WTC11 (cell line): ENCODE results near the gene TAF4. TPM values are rescaled to one million over a fixed set of nuclear protein-coding genes. Genes with fewer than 3 reads are reported as not detected.

ENCODE experiments used
- ATAC-seq: fragments of 200-7000 bp; cut with Tn5 transposase; 2 replicates; pipeline ENCODE4 v1.10.0; 2021; ENCODE audit warnings: mild to moderate bottlenecking, moderate library complexity
- CTCF ChIA-PET: fragments of 300-600 bp; sonication (Branson Sonifier 250); formaldehyde crosslinking; loops from one replicate; lab custom pipeline; 2021; ENCODE audit warnings: antibody characterized with exemption; lab: Charles Lee
- POLR2A ChIA-PET: fragments of 350-600 bp; sonication (Branson Sonifier 250); formaldehyde crosslinking; loops from one replicate; lab custom pipeline; 2021; ENCODE audit warnings: antibody characterized with exemption; lab: Charles Lee
- DNase-seq: peaks from one replicate; pipeline ENCODE4 v3.0.0; 2021; ENCODE audit warnings: low spot score
- H3K27ac Mint-ChIP-seq: 2 replicates; pipeline ENCODE4 v1.8.0; 2021; ENCODE audit warnings: mixed read lengths
- H3K27me3 Mint-ChIP-seq: 2 replicates; pipeline ENCODE4 v1.8.0; 2021; ENCODE audit warnings: low read depth, mild to moderate bottlenecking, moderate library complexity, mixed read lengths
- H3K36me3 Mint-ChIP-seq: 2 replicates; pipeline ENCODE4 v1.8.0; 2021; ENCODE audit warnings: mixed read lengths
- H3K4me1 Mint-ChIP-seq: 2 replicates; pipeline ENCODE4 v1.8.0; 2022; ENCODE audit warnings: mixed read lengths
- H3K4me3 Mint-ChIP-seq: 2 replicates; pipeline ENCODE4 v1.8.0; 2021; ENCODE audit warnings: mild to moderate bottlenecking, moderate library complexity, mixed read lengths
- H3K9me3 Mint-ChIP-seq: 2 replicates; pipeline ENCODE4 v1.8.0; 2021; ENCODE audit warnings: mixed read lengths
- AR ChIP-seq: fragments of 250-450 bp; sonication (Bioruptor Pico); IDR thresholded peaks from 2 replicates; pipeline ENCODE4 v1.9.0; 2021; ENCODE audit warnings: mild to moderate bottlenecking
- CREM ChIP-seq: sonication (generic); formaldehyde crosslinking; IDR thresholded peaks from 2 replicates; pipeline ENCODE4 v1.8.1; 2022; ENCODE audit warnings: mild to moderate bottlenecking, missing genetic modification reagents, moderate library complexity
- EMX1 ChIP-seq: fragments of 250-450 bp; sonication (Bioruptor Pico); IDR thresholded peaks from 2 replicates; pipeline ENCODE4 v1.8.0; 2021; ENCODE audit warnings: mild to moderate bottlenecking
- FOXJ3 ChIP-seq: sonication (generic); formaldehyde crosslinking; IDR thresholded peaks from 2 replicates; pipeline ENCODE4 v1.9.0; 2021; ENCODE audit warnings: missing genetic modification reagents, mild to moderate bottlenecking, borderline replicate concordance
- FOXK1 ChIP-seq: sonication (generic); formaldehyde crosslinking; IDR thresholded peaks from 2 replicates; pipeline ENCODE4 v1.8.0; 2022; ENCODE audit warnings: mild to moderate bottlenecking, moderate library complexity, missing genetic modification reagents
- FOXP1 ChIP-seq: sonication (generic); formaldehyde crosslinking; IDR thresholded peaks from 2 replicates; pipeline ENCODE4 v1.8.0; 2022; ENCODE audit warnings: missing genetic modification reagents, mild to moderate bottlenecking, moderate library complexity, borderline replicate concordance
- GTF2I ChIP-seq: fragments of 250-450 bp; sonication (Bioruptor Pico); conservative IDR thresholded peaks from 2 replicates; pipeline ENCODE4 v1.4.0; 2021; ENCODE audit warnings: mild to moderate bottlenecking
- IRF1 ChIP-seq: sonication (generic); formaldehyde crosslinking; IDR thresholded peaks from 2 replicates; pipeline ENCODE4 v1.8.0; 2023; ENCODE audit warnings: missing genetic modification reagents
- IRF2 ChIP-seq: sonication (generic); formaldehyde crosslinking; IDR thresholded peaks from 2 replicates; pipeline ENCODE4 v1.8.0; 2022; ENCODE audit warnings: low read depth, missing genetic modification reagents, borderline replicate concordance
- KAT7 ChIP-seq: sonication (generic); formaldehyde crosslinking; IDR thresholded peaks from 2 replicates; pipeline ENCODE4 v1.8.1; 2023; ENCODE audit warnings: missing genetic modification reagents, mild to moderate bottlenecking, borderline replicate concordance
- NR2C2 ChIP-seq: sonication (generic); formaldehyde crosslinking; IDR thresholded peaks from 2 replicates; pipeline ENCODE4 v1.8.0; 2022; ENCODE audit warnings: mild to moderate bottlenecking, missing genetic modification reagents
- PRRX2 ChIP-seq: fragments of 250-450 bp; sonication (Bioruptor Pico); IDR thresholded peaks from 2 replicates; pipeline ENCODE4 v1.8.0; 2021; ENCODE audit warnings: mild to moderate bottlenecking
- RELA ChIP-seq: sonication (generic); formaldehyde crosslinking; IDR thresholded peaks from 2 replicates; pipeline ENCODE4 v1.8.1; 2022; ENCODE audit warnings: missing genetic modification reagents, mild to moderate bottlenecking, borderline replicate concordance
- RORB ChIP-seq: fragments of 250-450 bp; sonication (Bioruptor Pico); IDR thresholded peaks from 2 replicates; pipeline ENCODE4 v1.9.0; 2021; ENCODE audit warnings: mild to moderate bottlenecking
- SMAD3 ChIP-seq: sonication (generic); formaldehyde crosslinking; IDR thresholded peaks from 2 replicates; pipeline ENCODE4 v1.8.0; 2022; ENCODE audit warnings: missing genetic modification reagents, mild to moderate bottlenecking, borderline replicate concordance
- SMAD4 ChIP-seq: sonication (generic); formaldehyde crosslinking; IDR thresholded peaks from 2 replicates; pipeline ENCODE4 v1.8.0; 2022; ENCODE audit warnings: mild to moderate bottlenecking, missing genetic modification reagents
- SP1 ChIP-seq: sonication (generic); formaldehyde crosslinking; conservative IDR thresholded peaks from 2 replicates; pipeline ENCODE4 v1.8.1; 2022; ENCODE audit warnings: missing genetic modification reagents
- TEAD4 ChIP-seq: sonication (generic); formaldehyde crosslinking; IDR thresholded peaks from 2 replicates; pipeline ENCODE4 v1.8.0; 2022; ENCODE audit warnings: mild to moderate bottlenecking, missing genetic modification reagents
- TP53 ChIP-seq: sonication (generic); formaldehyde crosslinking; IDR thresholded peaks from 2 replicates; pipeline ENCODE4 v1.8.1; 2023; ENCODE audit warnings: mild to moderate bottlenecking, missing genetic modification reagents
- USF1 ChIP-seq: sonication (generic); formaldehyde crosslinking; IDR thresholded peaks from 2 replicates; pipeline ENCODE4 v1.8.0; 2022; ENCODE audit warnings: mild to moderate bottlenecking, missing genetic modification reagents
- ZNF121 ChIP-seq: sonication (generic); formaldehyde crosslinking; IDR thresholded peaks from 2 replicates; pipeline ENCODE4 v1.8.0; 2023; ENCODE audit warnings: missing genetic modification reagents
- ZNF232 ChIP-seq: sonication (generic); formaldehyde crosslinking; IDR thresholded peaks from 2 replicates; pipeline ENCODE4 v1.8.0; 2022; ENCODE audit warnings: mild to moderate bottlenecking, missing genetic modification reagents
- ZNF396 ChIP-seq: fragments of 250-450 bp; sonication (Bioruptor Pico); IDR thresholded peaks from 2 replicates; pipeline ENCODE4 v1.8.0; 2021; ENCODE audit warnings: mild to moderate bottlenecking, moderate library complexity, borderline replicate concordance
- ZNF512 ChIP-seq: sonication (generic); formaldehyde crosslinking; IDR thresholded peaks from 2 replicates; pipeline ENCODE4 v1.8.1; 2022; ENCODE audit warnings: missing genetic modification reagents, borderline replicate concordance
- ZNF671 ChIP-seq: fragments of 250-450 bp; sonication (Bioruptor Pico); IDR thresholded peaks from 2 replicates; pipeline ENCODE4 v1.8.0; 2021; ENCODE audit warnings: mild to moderate bottlenecking
- total RNA-seq: library from RNA; stranded (reverse); gene quantifications from 3 replicates; pipeline ENCODE4 v1.2.3, GENCODE V29; 2021

The TAF4 gene
- total RNA-seq, 1 experiment from 2014 or later: 34.4 TPM

GRCh38 chr20:61932711-61933480, 132.8 kb downstream of the TAF4 start:
- Mint-ChIP-seq H3K4me1 (peaks cover 14% of the 10 kb centered on the region), H3K36me3 (0 out of 2 replicates have a peak, but pooled peaks cover 2% of the 10 kb centered on the region)
- POLR2A ChIA-PET: no interaction called here

GRCh38 chr20:61932199-61932592, 133.5 kb downstream of the TAF4 start:
- Mint-ChIP-seq H3K27me3 (no peaks in the 10 kb centered on the region), H3K36me3 (0 out of 2 replicates have a peak, but pooled peaks cover 2% of the 10 kb centered on the region), H3K4me3 (no peak overlapping the region), H3K27ac (no peak overlapping the region; the same call in 1 of the 2 replicates), H3K4me1 (peaks cover 14% of the 10 kb centered on the region), H3K9me3 (peaks cover 4% of the 10 kb centered on the region)
- peak; percentile 1 for DNase-seq
- ChIA-PET POLR2A (no interaction called here), CTCF (no interaction called here)
- TF ChIP-seq ZNF121 (no peak), IRF1 (CRISPR knock-in tag) (no peak), SP1 (CRISPR knock-in tag) (no peak), ZNF512 (CRISPR knock-in tag) (no peak), ZNF232 (no peak), NR2C2 (CRISPR knock-in tag) (no peak), EMX1 (CRISPR knock-in tag) (no peak), AR (CRISPR knock-in tag) (no peak), TEAD4 (CRISPR knock-in tag) (no peak), IRF2 (no peak), FOXJ3 (CRISPR knock-in tag) (no peak), TP53 (CRISPR knock-in tag) (no peak), USF1 (CRISPR knock-in tag) (no peak)
- no peak for ATAC-seq

More at GRCh38 chr20:61932711-61933480, 132.8 kb downstream of the TAF4 start:
- TF ChIP-seq KAT7 (CRISPR knock-in tag) (no peak), TP53 (CRISPR knock-in tag) (no peak), SMAD3 (no peak), FOXK1 (CRISPR knock-in tag) (no peak), SMAD4 (CRISPR knock-in tag) (no peak), ZNF512 (CRISPR knock-in tag) (no peak), GTF2I (CRISPR knock-in tag) (no peak), PRRX2 (CRISPR knock-in tag) (no peak), FOXP1 (no peak), ZNF396 (CRISPR knock-in tag) (no peak), ZNF671 (CRISPR knock-in tag) (no peak), RORB (no peak), RELA (no peak), CREM (CRISPR knock-in tag) (no peak)
- Mint-ChIP-seq H3K27me3 (no peaks in the 10 kb centered on the region), H3K27ac (peak overlapping the region; percentile 49; the same call in 1 of the 2 replicates), H3K9me3 (peaks cover 4% of the 10 kb centered on the region), H3K4me3 (no peak overlapping the region)
- ATAC-seq: no peak
- CTCF ChIA-PET: no interaction called here
- peak; percentile 5 for DNase-seq
